Kidney epithelial cell (primary cell): ENCODE measurements around the gene CLEC4G. TPM values are rescaled to one million over a fixed set of nuclear protein-coding genes. Genes with fewer than 3 reads are reported as not detected.

Experiments used
- DNase-seq: peaks from one replicate; pipeline ENCODE4 v3.0.0-alpha.2; 2010; ENCODE audit warnings: low read depth
- H3K27me3 ChIP-seq: 2 replicates; pipeline ENCODE4 v1.6.0; 2011; ENCODE audit warnings: low read length; ENCODE audit not compliant: control insufficient read depth, insufficient read depth
- H3K36me3 ChIP-seq: 2 replicates; pipeline ENCODE4 v1.5.1; 2011; ENCODE audit warnings: low read length; ENCODE audit not compliant: control insufficient read depth, insufficient read depth
- H3K4me3 ChIP-seq: 2 replicates; pipeline ENCODE4 v1.5.1; 2011; ENCODE audit warnings: low read depth, mild to moderate bottlenecking, control low read depth, low read length
- total RNA-seq: library from RNA; depleted of rRNA; stranded (reverse); fragments of >200 nt; gene quantifications from 2 replicates; pipeline ENCODE4 v1.2.3, GENCODE V29; 2015
- TF ChIP-seq, protein P1 (sequence below): IDR thresholded peaks from 2 replicates; pipeline ENCODE4 v1.5.1; 2011; ENCODE audit warnings: mild to moderate bottlenecking, moderate library complexity, low read length, control low read depth, inconsistent platforms; ENCODE audit not compliant: insufficient read depth, poor library complexity, severe bottlenecking

The CLEC4G gene
- total RNA-seq, 1 donor from 2014 or later = not detected

DNA sequence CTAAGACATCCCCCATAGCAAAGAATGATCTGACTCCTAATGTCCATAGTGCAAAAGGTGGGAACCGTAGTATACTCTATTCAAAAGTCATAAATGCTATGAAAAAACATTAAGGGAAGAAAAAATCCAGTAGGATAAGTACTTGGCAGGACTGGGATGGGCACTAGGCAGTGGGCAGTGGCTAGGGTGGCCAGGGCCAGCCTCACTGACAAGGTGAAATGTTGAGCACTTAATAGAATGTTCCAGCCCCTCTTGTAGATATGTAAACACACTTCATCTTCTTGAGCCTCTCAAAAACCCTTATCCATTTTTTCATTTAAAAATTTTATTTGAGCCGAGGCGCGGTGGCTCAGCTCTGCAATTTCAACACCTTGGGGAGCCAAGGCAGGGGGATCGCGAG, 1.5 kb upstream of the CLEC4G start:
- Histone ChIP-seq H3K27me3 (peaks cover 44% of the 10 kb centered on the region), H3K4me3 (no peak overlapping the region), H3K36me3 (no peaks in the 10 kb centered on the region)
- DNase-seq = no peak
- TF ChIP-seq, protein P1, sequence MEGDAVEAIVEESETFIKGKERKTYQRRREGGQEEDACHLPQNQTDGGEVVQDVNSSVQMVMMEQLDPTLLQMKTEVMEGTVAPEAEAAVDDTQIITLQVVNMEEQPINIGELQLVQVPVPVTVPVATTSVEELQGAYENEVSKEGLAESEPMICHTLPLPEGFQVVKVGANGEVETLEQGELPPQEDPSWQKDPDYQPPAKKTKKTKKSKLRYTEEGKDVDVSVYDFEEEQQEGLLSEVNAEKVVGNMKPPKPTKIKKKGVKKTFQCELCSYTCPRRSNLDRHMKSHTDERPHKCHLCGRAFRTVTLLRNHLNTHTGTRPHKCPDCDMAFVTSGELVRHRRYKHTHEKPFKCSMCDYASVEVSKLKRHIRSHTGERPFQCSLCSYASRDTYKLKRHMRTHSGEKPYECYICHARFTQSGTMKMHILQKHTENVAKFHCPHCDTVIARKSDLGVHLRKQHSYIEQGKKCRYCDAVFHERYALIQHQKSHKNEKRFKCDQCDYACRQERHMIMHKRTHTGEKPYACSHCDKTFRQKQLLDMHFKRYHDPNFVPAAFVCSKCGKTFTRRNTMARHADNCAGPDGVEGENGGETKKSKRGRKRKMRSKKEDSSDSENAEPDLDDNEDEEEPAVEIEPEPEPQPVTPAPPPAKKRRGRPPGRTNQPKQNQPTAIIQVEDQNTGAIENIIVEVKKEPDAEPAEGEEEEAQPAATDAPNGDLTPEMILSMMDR = no peak

DNA sequence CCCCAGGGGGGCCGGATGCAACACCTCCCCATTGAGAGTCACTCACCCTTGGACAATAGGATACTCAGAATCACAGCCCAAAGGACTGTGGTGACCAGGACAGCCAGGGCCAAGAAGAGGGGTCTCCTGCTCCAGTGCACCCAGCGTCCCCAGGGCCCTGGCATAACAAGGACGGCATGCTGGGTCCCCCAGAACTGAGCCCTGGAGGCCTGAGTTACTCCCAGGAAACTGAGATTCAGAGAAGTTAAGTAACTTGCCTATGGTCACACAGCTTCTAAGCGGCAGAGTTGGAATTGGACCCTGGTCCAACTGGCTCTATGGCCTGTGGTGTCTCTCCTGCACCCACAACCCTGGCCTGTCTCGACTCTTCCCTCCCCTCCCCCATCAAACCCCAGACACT, 295 bp downstream of the CLEC4G start:
- peaks cover 45% of the 10 kb centered on the region for H3K27me3 ChIP-seq
- DNase-seq = no peak
- TF ChIP-seq, protein P1 = no peak

DNA sequence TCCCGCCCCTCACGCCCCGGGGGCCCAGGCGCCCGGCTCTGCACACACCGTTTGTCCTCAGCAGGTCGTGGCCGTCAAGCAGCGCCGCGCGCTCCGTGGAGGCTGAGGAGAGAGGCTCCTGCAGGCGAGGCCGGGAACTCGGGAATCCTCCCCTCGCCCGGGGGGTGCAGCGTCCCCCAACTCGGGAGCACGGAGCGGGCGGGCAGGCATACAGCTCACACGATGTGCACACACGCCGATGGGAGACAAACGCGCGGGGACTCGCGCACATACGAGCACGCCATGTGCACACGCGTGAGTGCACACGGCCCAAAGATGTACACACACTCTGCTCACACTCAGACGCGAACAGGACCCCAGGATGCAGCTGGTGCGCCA, 703 bp downstream of the CLEC4G start:
- Histone ChIP-seq H3K36me3 (no peaks in the 10 kb centered on the region), H3K27me3 (peaks cover 45% of the 10 kb centered on the region), H3K4me3 (no peak overlapping the region)
- DNase-seq = no peak
- TF ChIP-seq, protein P1 = no peak

More for the DNA sequence above, 295 bp downstream of the CLEC4G start:
- no peaks in the 10 kb centered on the region for H3K36me3 ChIP-seq
- H3K4me3 ChIP-seq = no peak overlapping the region

DNA sequence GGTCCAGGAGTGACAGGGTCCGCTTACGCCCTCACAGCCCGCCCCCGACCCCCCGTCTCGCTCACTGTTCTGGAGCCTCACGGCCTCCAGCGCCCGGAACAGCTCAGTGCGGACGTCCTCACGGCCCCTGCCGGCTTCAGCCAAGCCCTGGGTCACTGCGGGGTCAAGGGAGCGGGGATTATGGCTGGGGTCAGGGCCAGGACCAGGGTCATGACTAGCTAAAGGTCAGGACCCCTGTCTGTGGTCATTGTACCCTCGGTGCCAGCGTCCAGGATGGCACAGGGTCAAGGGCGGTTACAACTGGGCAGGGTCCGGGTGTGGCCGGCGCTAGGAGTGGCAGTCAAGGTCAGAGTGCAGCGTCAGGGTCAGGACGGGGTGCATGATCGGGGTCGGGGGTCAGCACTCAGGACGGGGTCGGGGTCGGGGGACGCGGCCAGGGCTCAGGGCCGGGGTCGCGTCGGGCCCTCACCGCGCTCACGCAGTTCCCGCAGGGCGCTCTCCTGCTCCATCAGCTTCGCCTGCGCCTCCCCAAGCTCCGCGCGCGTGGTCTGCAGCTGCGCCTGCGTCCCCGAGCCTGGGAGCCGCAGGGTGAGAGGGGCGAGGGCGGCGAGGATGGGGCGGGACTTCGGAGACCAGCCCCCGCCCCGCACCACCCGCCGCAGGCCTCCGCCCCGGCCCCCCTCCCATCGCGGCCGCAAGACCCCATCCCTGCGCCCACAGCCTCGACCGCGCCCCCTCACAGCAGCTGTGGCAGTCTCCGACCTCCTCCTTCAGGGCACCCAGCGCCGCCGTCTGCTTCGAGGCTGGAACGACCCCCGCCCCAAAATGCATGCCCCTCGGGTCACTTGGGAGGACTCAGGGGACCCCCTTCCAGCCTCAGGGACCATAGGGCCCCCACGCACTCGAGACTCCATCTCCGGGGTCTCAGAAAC, 1.4 kb downstream of the CLEC4G start:
- TF ChIP-seq, protein P1 = no peak
- H3K4me3 ChIP-seq = no peak overlapping the region
- no peaks in the 10 kb centered on the region for H3K36me3 ChIP-seq
- no peak for DNase-seq
- H3K27me3 ChIP-seq = peaks cover 43% of the 10 kb centered on the region

DNA sequence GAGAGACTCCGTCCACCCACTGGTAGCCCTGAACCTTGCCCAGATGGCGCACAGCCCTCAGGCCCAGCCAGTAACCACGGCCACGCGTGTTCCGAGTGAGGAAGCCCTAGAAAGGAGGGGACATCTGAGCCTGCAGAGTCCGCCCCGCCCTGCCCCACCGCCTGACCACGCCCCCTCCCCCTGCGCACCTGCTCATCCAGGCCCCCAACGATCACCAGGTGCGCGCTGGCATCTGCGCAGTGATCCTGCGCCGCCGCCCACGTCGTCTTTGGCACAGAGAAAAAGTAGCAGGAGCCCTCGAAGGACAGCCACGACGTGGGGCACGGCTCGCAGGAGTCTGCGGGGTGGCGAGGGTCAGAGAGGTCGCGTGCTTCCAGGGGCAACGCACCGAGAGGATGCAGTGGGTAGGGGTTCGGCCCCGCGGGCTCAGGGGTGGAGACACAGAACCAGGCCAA, 2.1 kb downstream of the CLEC4G start:
- Histone ChIP-seq H3K27me3 (peaks cover 41% of the 10 kb centered on the region), H3K4me3 (no peak overlapping the region), H3K36me3 (no peaks in the 10 kb centered on the region)
- no peak for DNase-seq
- TF ChIP-seq, protein P1 = no peak
